ENCODE results near the gene OSBPL7.

OSBPL7 gene

GRCh38 chr17:47821424-47822391 is at the start of gene OSBPL7 (continued):
- TF ChIP-seq ZBTB44 (tag by site-specific recombination; IDR thresholded peaks at IDR 0.05) (no peak; the same call in 1 of the 2 replicates), ZNF639 (tag by site-specific recombination; IDR thresholded peaks at IDR 0.05) (peak; percentile 35; the same call in 1 of the 2 replicates), ZNF529 (tag by site-specific recombination; IDR thresholded peaks at IDR 0.05; ENCODE audit: insufficient replicate concordance) (no peak), INSM2 (tag by site-specific recombination; IDR thresholded peaks at IDR 0.05) (peak; percentile 18; the same call in 1 of the 2 replicates), HIC1 (tag by site-specific recombination; IDR thresholded peaks at IDR 0.05) (peak; percentile 60; the same call in 1 of the 2 replicates), WT1 (tag by site-specific recombination; IDR thresholded peaks at IDR 0.05) (peak; percentile 26; the same call in 1 of the 2 replicates), ZNF580 (tag by site-specific recombination; IDR thresholded peaks at IDR 0.05) (no peak), PRDM4 (tag by site-specific recombination; IDR thresholded peaks at IDR 0.05) (0 out of 2 replicates have a peak, but pooled peaks have one; percentile 13), ZNF211 (tag by site-specific recombination; IDR thresholded peaks at IDR 0.05; ENCODE audit: low read depth) (no peak), BCL11A (tag by site-specific recombination; IDR thresholded peaks at IDR 0.05; ENCODE audit: low read depth) (no peak), ZNF398 (tag by site-specific recombination; IDR thresholded peaks at IDR 0.05) (peak; percentile 92), ZNF26 (tag by site-specific recombination; IDR thresholded peaks at IDR 0.05) (no peak), PRDM10 (tag by site-specific recombination; IDR thresholded peaks at IDR 0.05) (peak; percentile 64), ZBTB7A (tag by site-specific recombination; IDR thresholded peaks at IDR 0.05; ENCODE audit: low read depth) (0 out of 2 replicates have a peak, but pooled peaks have one; percentile 65), ZNF10 (tag by site-specific recombination; IDR thresholded peaks at IDR 0.05) (peak; percentile 93), ZNF221 (tag by site-specific recombination; IDR thresholded peaks at IDR 0.05; ENCODE audit: borderline replicate concordance) (no peak), ZNF292 (tag by site-specific recombination; IDR thresholded peaks at IDR 0.05; ENCODE audit: borderline replicate concordance, low read depth) (no peak), ZNF248 (tag by site-specific recombination; IDR thresholded peaks at IDR 0.05) (no peak), ZNF114 (tag by site-specific recombination; IDR thresholded peaks at IDR 0.05) (no peak)

Data from HEK293 (cell line).